HFFc6 (cell line): ENCODE measurements around the gene PLCL1. TPM values are rescaled to one million over a fixed set of nuclear protein-coding genes. Genes with fewer than 3 reads are reported as not detected.
A peak's percentile ranks its signal among the peaks of the same experiment; 100 is the strongest.

Experiments
- DNase-seq: peaks from one replicate; pipeline ENCODE4 v3.0.0-alpha.2; 2018
- H3K27ac Mint-ChIP-seq: 2 replicates; pipeline ENCODE4 v1.8.0; 2020; ENCODE audit warnings: mild to moderate bottlenecking, mixed read lengths
- H3K27me3 Mint-ChIP-seq: 2 replicates; pipeline ENCODE4 v1.8.0; 2021; ENCODE audit warnings: mild to moderate bottlenecking, moderate library complexity, mixed read lengths; ENCODE audit not compliant: insufficient read depth
- H3K36me3 Mint-ChIP-seq: 2 replicates; pipeline ENCODE4 v1.8.0; 2021; ENCODE audit warnings: low read depth, mixed read lengths
- H3K4me1 Mint-ChIP-seq: 2 replicates; pipeline ENCODE4 v1.8.0; 2020; ENCODE audit warnings: low read depth, mixed read lengths
- H3K4me3 Mint-ChIP-seq: 2 replicates; pipeline ENCODE4 v1.8.0; 2020; ENCODE audit warnings: mild to moderate bottlenecking, moderate library complexity, mixed read lengths
- H3K9me3 Mint-ChIP-seq: 2 replicates; pipeline ENCODE4 v1.8.0; 2020; ENCODE audit warnings: mild to moderate bottlenecking, mixed read lengths
- CTCF ChIP-seq: fragments of 200-600 bp; sonication (generic); IDR thresholded peaks from 2 replicates; pipeline ENCODE4 v1.5.0; 2021; ENCODE audit warnings: antibody characterized with exemption, mild to moderate bottlenecking
- total RNA-seq, 6 experiments: library from RNA; stranded (reverse); fragmentation: NEBNext Ultra II Directional; extraction: Animal tissue kit (Norgen Biotek cat#: 25700); gene quantifications; 2 replicates in 1 of 6; 3 replicates in 5 of 6; pipeline ENCODE4 v1.2.3, GENCODE V29; 2021

PLCL1 gene
- total RNA-seq, 6 experiments from 2014 or later, result 0.03 to 0.14 (median 0.12) TPM; not detected in 2

- Mint-ChIP-seq H3K27ac (no peak overlapping the region), H3K4me3 (no peak overlapping the region), H3K36me3 (no peaks in the 10 kb centered on the region), H3K27me3 (no peaks in the 10 kb centered on the region; the same call in 1 of the 2 replicates), H3K4me1 (no peaks in the 10 kb centered on the region), H3K9me3 (no peaks in the 10 kb centered on the region)
- DNase-seq, result no peak
- TF ChIP-seq CTCF, result no peak
These were observed 9.1 kb upstream of the PLCL1 start for GRCh38 chr2:197795277-197795676.

- peaks cover 3% of the 10 kb centered on the region; the same call in 1 of the 2 replicates for H3K27me3 Mint-ChIP-seq
- H3K27ac Mint-ChIP-seq, result no peak overlapping the region
- no peak for DNase-seq
- no peak for TF ChIP-seq CTCF
- H3K36me3 Mint-ChIP-seq, result no peaks in the 10 kb centered on the region
- H3K9me3 Mint-ChIP-seq, result no peaks in the 10 kb centered on the region
- H3K4me1 Mint-ChIP-seq, result no peaks in the 10 kb centered on the region
- no peak overlapping the region for H3K4me3 Mint-ChIP-seq
These were observed 6.2 kb upstream of the PLCL1 start for GRCh38 chr2:197798187-197798586.

- no peaks in the 10 kb centered on the region for H3K9me3 Mint-ChIP-seq
- H3K27ac Mint-ChIP-seq, result no peak overlapping the region
- DNase-seq, result no peak
- no peak for TF ChIP-seq CTCF
- H3K4me3 Mint-ChIP-seq, result no peak overlapping the region
- no peaks in the 10 kb centered on the region for H3K36me3 Mint-ChIP-seq
- H3K4me1 Mint-ChIP-seq, result peaks cover 5% of the 10 kb centered on the region
- H3K27me3 Mint-ChIP-seq, result peaks cover 3% of the 10 kb centered on the region; the same call in 1 of the 2 replicates
These were observed 5.3 kb upstream of the PLCL1 start for GRCh38 chr2:197799068-197799467.

GRCh38 chr2:197800091-197800490 is 4.3 kb upstream of the PLCL1 start:
- peaks cover 8% of the 10 kb centered on the region for H3K4me1 Mint-ChIP-seq
- no peak for DNase-seq
- H3K4me3 Mint-ChIP-seq, result no peak overlapping the region
- H3K27ac Mint-ChIP-seq, result no peak overlapping the region
- H3K27me3 Mint-ChIP-seq, result peaks cover 3% of the 10 kb centered on the region; the same call in 1 of the 2 replicates
- no peak for TF ChIP-seq CTCF
- H3K36me3 Mint-ChIP-seq, result no peaks in the 10 kb centered on the region
- no peaks in the 10 kb centered on the region for H3K9me3 Mint-ChIP-seq

GRCh38 chr2:197801033-197801432 is 3.4 kb upstream of the PLCL1 start:
- no peaks in the 10 kb centered on the region for H3K36me3 Mint-ChIP-seq
- H3K27me3 Mint-ChIP-seq, result peaks cover 10% of the 10 kb centered on the region
- no peaks in the 10 kb centered on the region for H3K9me3 Mint-ChIP-seq
- no peak for DNase-seq
- H3K4me1 Mint-ChIP-seq, result peaks cover 8% of the 10 kb centered on the region
- TF ChIP-seq CTCF, result no peak
- H3K27ac Mint-ChIP-seq, result no peak overlapping the region
- no peak overlapping the region for H3K4me3 Mint-ChIP-seq

GRCh38 chr2:197803033-197803444 is 1.4 kb upstream of the PLCL1 start:
- H3K4me3 Mint-ChIP-seq, result no peak overlapping the region
- no peaks in the 10 kb centered on the region for H3K36me3 Mint-ChIP-seq
- H3K27me3 Mint-ChIP-seq, result peaks cover 19% of the 10 kb centered on the region
- H3K27ac Mint-ChIP-seq, result no peak overlapping the region
- H3K9me3 Mint-ChIP-seq, result no peaks in the 10 kb centered on the region
- peaks cover 8% of the 10 kb centered on the region for H3K4me1 Mint-ChIP-seq
- DNase-seq, result peak; percentile 49
- TF ChIP-seq CTCF, result peak; percentile 81
